ENCODE measurements around the gene UBE2D3.

- no peak for TF ChIP-seq EZH2 (optimal IDR thresholded peaks at IDR 0.05; ENCODE audit: low read depth, low read length)
- TF ChIP-seq CTCF (IDR thresholded peaks at IDR 0.05; ENCODE audit: low read length) = no peak
- TF ChIP-seq EZH2phosphoT487 (IDR thresholded peaks at IDR 0.05; ENCODE audit: low read length) = no peak
Observed at GRCh38 chr4:102808009-102808408, 19.3 kb downstream of the UBE2D3 start.
